ENCODE data around the gene MOCS3. TPM values are rescaled to one million over a fixed set of nuclear protein-coding genes. Genes with fewer than 3 reads are reported as not detected.
A peak's percentile ranks its signal among the peaks of the same experiment; 100 is the strongest.

MOCS3 gene
- total RNA-seq, 6 donors from 2014 or later, result 1.6 to 5.3 (median 4.4) TPM

GRCh38 chr20:50983321-50983720 lies 24.7 kb downstream of the MOCS3 start:
- ATAC-seq (ENCODE audit: low FRiP score in 2 of 2) (no peak), DNase-seq (no peak)
- no peak overlapping the region for H3K27ac ChIP-seq
- TF ChIP-seq, protein P1, sequence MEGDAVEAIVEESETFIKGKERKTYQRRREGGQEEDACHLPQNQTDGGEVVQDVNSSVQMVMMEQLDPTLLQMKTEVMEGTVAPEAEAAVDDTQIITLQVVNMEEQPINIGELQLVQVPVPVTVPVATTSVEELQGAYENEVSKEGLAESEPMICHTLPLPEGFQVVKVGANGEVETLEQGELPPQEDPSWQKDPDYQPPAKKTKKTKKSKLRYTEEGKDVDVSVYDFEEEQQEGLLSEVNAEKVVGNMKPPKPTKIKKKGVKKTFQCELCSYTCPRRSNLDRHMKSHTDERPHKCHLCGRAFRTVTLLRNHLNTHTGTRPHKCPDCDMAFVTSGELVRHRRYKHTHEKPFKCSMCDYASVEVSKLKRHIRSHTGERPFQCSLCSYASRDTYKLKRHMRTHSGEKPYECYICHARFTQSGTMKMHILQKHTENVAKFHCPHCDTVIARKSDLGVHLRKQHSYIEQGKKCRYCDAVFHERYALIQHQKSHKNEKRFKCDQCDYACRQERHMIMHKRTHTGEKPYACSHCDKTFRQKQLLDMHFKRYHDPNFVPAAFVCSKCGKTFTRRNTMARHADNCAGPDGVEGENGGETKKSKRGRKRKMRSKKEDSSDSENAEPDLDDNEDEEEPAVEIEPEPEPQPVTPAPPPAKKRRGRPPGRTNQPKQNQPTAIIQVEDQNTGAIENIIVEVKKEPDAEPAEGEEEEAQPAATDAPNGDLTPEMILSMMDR (IDR thresholded peaks at IDR 0.05), result no peak
- TF ChIP-seq POLR2AphosphoS5 (IDR thresholded peaks at IDR 0.05), result no peak
- TF ChIP-seq POLR2A (IDR thresholded peaks at IDR 0.05), result no peak
- TF ChIP-seq EP300 (IDR thresholded peaks at IDR 0.05), result no peak
- 32 to 54% methylated on average over 2 of the region's 2 CpGs for WGBS, 2 donors
- peaks cover 0 to 12% (median 0%) of the 10 kb centered on the region in 4 donors for H3K4me1 ChIP-seq
- H3K4me3 ChIP-seq, result no peak overlapping the region
- no peaks in the 10 kb centered on the region for H3K36me3 ChIP-seq
- H3K27me3 ChIP-seq, result no peaks in the 10 kb centered on the region
- no peaks in the 10 kb centered on the region for H3K9me3 ChIP-seq

DNA sequence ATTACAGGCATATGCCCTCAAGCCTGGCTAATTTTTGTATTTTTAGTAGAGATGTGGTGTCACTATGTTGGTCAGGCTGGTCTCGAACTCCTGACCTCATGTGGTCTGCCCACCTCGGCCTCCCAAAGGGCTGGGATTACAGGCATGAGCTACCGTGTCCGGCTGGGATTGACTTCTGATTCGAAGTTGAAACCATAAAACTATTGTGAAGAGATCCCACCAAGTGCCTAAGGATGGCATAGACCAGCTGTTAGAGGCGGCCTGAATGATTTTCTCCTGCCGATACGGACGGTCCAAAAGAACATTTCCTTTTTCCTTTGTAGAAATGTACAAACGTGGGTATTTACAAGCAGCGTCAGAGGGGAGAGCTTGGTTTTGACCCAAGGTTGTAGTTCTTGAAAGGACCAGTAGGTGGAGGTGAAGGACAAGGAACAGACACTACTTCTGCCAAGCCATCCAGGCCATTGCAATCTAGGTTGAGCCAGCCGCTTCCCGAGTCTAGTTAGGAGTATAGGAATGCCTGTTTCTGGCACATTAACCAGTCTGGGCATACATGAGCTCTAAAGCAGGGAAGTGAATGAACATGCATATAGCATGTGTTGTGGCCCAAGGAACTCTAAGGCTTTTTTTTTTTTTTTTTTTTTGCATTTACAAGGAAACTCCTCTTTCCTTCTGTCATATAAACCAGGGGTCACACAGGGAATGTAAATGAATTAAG lies 29.0 kb downstream of the MOCS3 start:
- WGBS, 2 donors, result 16 to 20% methylated on average over 12 to 13 of the region's 13 CpGs
- ATAC-seq (ENCODE audit: low FRiP score in 2 of 2), result peak; percentile 84 to 94
- H3K4me3 ChIP-seq, result no peak overlapping the region

DNA sequence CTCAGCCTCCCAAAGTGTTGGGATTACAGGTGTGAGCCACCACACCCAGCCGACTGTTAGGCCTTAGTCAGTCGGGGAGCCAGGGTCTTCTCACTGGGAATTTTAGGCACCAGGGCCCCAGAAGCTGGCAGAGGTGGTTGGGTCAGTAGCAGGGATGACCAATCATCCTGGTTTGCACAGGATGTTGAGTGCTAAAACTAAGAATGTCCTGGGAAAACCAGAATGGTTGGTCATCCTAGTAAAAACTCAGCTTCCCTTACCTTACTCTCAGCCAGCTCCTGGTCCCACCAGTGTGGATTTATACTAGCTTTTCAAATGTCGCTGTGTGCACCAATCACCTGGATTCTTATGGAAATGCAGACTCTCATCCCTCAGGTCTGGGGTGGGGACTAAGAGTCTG lies 32.5 kb downstream of the MOCS3 start:
- H3K9me3 ChIP-seq, result no peaks in the 10 kb centered on the region
- TF ChIP-seq, protein P1 (IDR thresholded peaks at IDR 0.05), result no peak
- TF ChIP-seq POLR2AphosphoS5 (IDR thresholded peaks at IDR 0.05), result no peak
- no peak for TF ChIP-seq POLR2A (IDR thresholded peaks at IDR 0.05)
- TF ChIP-seq EP300 (IDR thresholded peaks at IDR 0.05), result no peak
- ATAC-seq (ENCODE audit: low FRiP score in 2 of 2), result no peak
- no peak overlapping the region for H3K4me3 ChIP-seq
- no peak overlapping the region for H3K27ac ChIP-seq
- peaks cover 0 to 5% (median 0%) of the 10 kb centered on the region in 4 donors for H3K4me1 ChIP-seq
- H3K27me3 ChIP-seq, result no peaks in the 10 kb centered on the region
- 78 to 90% methylated on average over 1 to 3 of the region's 3 CpGs for WGBS, 2 donors
- no peaks in the 10 kb centered on the region for H3K36me3 ChIP-seq
- no peak for DNase-seq

More for the DNA sequence above, 29.0 kb downstream of the MOCS3 start:
- H3K4me1 ChIP-seq, result peaks cover 0 to 5% (median 0%) of the 10 kb centered on the region in 4 donors
- TF ChIP-seq, protein P1 (IDR thresholded peaks at IDR 0.05), result peak; percentile 85 to 93 (median 90)
- TF ChIP-seq POLR2AphosphoS5 (IDR thresholded peaks at IDR 0.05) (no peak), POLR2A (IDR thresholded peaks at IDR 0.05) (no peak)
- no peaks in the 10 kb centered on the region for H3K27me3 ChIP-seq
- no peaks in the 10 kb centered on the region for H3K36me3 ChIP-seq
- no peaks in the 10 kb centered on the region for H3K9me3 ChIP-seq
- no peak overlapping the region for H3K27ac ChIP-seq
- DNase-seq, result peak in 1 of 2 donors; percentile 57

- no peak for TF ChIP-seq POLR2A (IDR thresholded peaks at IDR 0.05)
- no peak for TF ChIP-seq POLR2AphosphoS5 (IDR thresholded peaks at IDR 0.05)
- no peak for TF ChIP-seq EP300 (IDR thresholded peaks at IDR 0.05)
- TF ChIP-seq, protein P1 (IDR thresholded peaks at IDR 0.05), result no peak
- ATAC-seq (ENCODE audit: low FRiP score in 2 of 2), result no peak
- 34 to 51% methylated on average over 3 to 4 of the region's 4 CpGs for WGBS, 2 donors
- H3K4me1 ChIP-seq, result peaks cover 0 to 5% (median 0%) of the 10 kb centered on the region in 4 donors
- H3K27me3 ChIP-seq, result no peaks in the 10 kb centered on the region
- no peak overlapping the region for H3K27ac ChIP-seq
- H3K4me3 ChIP-seq, result no peak overlapping the region
- no peaks in the 10 kb centered on the region for H3K9me3 ChIP-seq
- H3K36me3 ChIP-seq, result no peaks in the 10 kb centered on the region
- no peak for DNase-seq
Observed at GRCh38 chr20:50992336-50992732, 33.7 kb downstream of the MOCS3 start.
